ENCODE data around the gene PEAK3.

PEAK3 gene

DNA sequence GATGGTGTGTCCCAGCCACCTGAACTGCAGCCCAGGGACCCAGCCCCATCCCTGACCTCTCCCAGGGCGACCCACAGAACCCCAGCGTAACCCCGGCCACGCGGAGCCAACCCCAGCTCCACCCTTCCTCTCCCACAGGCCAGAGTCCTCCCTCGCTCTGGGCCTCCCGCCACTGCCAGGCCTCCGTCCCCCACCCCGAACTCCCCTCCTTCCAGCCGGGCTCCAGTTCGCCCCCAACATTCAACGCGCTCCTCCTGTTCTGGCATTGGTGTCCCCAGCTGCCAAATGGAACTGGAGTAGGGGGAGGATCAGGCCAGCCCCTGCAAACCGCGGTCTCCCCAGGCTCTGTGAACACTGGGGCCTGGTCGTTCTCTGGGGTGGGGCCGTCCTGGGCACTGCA lies 18.6 kb upstream of the PEAK3 start:
- no peak overlapping the region for H3K27ac ChIP-seq
- TF ChIP-seq, protein P1, sequence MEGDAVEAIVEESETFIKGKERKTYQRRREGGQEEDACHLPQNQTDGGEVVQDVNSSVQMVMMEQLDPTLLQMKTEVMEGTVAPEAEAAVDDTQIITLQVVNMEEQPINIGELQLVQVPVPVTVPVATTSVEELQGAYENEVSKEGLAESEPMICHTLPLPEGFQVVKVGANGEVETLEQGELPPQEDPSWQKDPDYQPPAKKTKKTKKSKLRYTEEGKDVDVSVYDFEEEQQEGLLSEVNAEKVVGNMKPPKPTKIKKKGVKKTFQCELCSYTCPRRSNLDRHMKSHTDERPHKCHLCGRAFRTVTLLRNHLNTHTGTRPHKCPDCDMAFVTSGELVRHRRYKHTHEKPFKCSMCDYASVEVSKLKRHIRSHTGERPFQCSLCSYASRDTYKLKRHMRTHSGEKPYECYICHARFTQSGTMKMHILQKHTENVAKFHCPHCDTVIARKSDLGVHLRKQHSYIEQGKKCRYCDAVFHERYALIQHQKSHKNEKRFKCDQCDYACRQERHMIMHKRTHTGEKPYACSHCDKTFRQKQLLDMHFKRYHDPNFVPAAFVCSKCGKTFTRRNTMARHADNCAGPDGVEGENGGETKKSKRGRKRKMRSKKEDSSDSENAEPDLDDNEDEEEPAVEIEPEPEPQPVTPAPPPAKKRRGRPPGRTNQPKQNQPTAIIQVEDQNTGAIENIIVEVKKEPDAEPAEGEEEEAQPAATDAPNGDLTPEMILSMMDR (IDR thresholded peaks at IDR 0.05) = no peak
- no peaks in the 10 kb centered on the region for H3K79me2 ChIP-seq
- H3K4me2 ChIP-seq (ENCODE audit: low read length) = no peak overlapping the region
- H3K4me1 ChIP-seq = no peaks in the 10 kb centered on the region
- no peak overlapping the region for H3K4me3 ChIP-seq (ENCODE audit: low read depth, low read length)
- H3K9ac ChIP-seq = no peak overlapping the region
- no peaks in the 10 kb centered on the region for H3K9me3 ChIP-seq (ENCODE audit: control insufficient read depth, low read length)
- H3K27me3 ChIP-seq (ENCODE audit: control insufficient read depth, insufficient read depth, low read length) = no peaks in the 10 kb centered on the region
- no peak overlapping the region for H2AFZ ChIP-seq
- no peaks in the 10 kb centered on the region for H3K36me3 ChIP-seq (ENCODE audit: control insufficient read depth, insufficient read depth, low read length)

DNA sequence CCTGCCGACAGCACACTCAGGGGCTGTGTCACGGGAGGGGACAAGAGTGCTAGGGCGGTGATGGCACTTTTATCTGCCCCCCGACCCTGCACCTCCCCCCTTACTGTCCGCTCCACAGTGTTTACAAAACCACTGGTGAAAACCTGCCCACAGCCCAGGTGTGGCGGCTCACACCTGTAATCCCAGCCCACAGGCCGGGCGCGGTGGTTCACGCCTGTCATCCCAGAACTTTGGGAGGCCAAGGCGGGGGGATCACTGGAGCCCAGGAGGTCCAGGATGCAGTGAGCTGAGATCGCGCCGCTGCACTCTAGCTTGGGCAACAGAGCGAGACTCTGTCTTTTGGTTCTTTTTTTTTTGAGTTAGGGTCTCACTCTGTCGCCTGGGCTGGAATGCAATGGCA lies 14.2 kb upstream of the PEAK3 start:
- peaks cover 6% of the 10 kb centered on the region for H3K27me3 ChIP-seq (ENCODE audit: control insufficient read depth, insufficient read depth, low read length)
- H2AFZ ChIP-seq = no peak overlapping the region

GRCh38 chr19:2294687-2295335 lies 12.8 kb upstream of the PEAK3 start:
- H3K27me3 ChIP-seq (ENCODE audit: control insufficient read depth, insufficient read depth, low read length) = peaks cover 6% of the 10 kb centered on the region
- H3K9ac ChIP-seq = no peak overlapping the region

More for the DNA sequence above, 14.2 kb upstream of the PEAK3 start:
- H3K9me3 ChIP-seq (ENCODE audit: control insufficient read depth, low read length) = no peaks in the 10 kb centered on the region
- H3K4me3 ChIP-seq (ENCODE audit: low read depth, low read length) = no peak overlapping the region
- no peak overlapping the region for H3K27ac ChIP-seq
- TF ChIP-seq, protein P1 (IDR thresholded peaks at IDR 0.05) = no peak
- no peaks in the 10 kb centered on the region for H3K36me3 ChIP-seq (ENCODE audit: control insufficient read depth, insufficient read depth, low read length)
- H3K4me2 ChIP-seq (ENCODE audit: low read length) = no peak overlapping the region
- peaks cover 3% of the 10 kb centered on the region for H3K4me1 ChIP-seq
- H3K79me2 ChIP-seq = no peaks in the 10 kb centered on the region
- no peak overlapping the region for H3K9ac ChIP-seq

DNA sequence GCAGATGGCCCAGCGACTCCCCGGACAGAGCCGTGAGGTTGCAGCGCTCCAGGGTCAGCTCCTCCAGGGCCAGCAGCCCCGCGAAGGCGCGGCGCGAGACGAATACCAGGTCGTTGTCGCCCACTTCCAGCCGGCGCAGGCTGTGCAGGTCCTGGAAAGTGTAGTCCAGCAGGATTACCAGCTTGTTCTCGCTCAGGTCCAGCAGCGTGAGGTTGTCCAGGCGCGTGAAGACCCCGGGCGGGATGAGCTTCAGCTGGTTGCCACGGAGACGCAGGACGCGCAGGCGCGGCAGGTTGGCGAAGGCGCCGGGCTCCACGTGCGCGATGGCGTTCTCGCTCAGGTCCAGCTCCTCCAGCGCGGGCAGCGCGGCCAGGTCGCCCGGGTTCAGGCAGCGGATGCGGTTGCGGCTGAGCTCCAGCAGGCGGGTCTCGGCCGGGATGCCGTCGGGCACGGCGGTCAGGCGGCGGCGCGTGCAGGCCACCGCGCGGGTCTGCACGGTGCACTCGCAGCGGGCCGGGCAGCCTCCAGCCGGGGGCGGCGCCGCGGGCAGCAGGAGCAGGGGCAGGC lies 9.3 kb upstream of the PEAK3 start:
- Histone ChIP-seq H3K27ac (no peak overlapping the region), H3K9me3 (ENCODE audit: control insufficient read depth, low read length) (no peaks in the 10 kb centered on the region), H3K27me3 (ENCODE audit: control insufficient read depth, insufficient read depth, low read length) (peaks cover 12% of the 10 kb centered on the region), H3K79me2 (no peaks in the 10 kb centered on the region), H3K9ac (no peak overlapping the region), H2AFZ (peak overlapping the region; percentile 42), H3K4me2 (ENCODE audit: low read length) (peak overlapping the region; percentile 27), H3K36me3 (ENCODE audit: control insufficient read depth, insufficient read depth, low read length) (no peaks in the 10 kb centered on the region), H3K4me3 (ENCODE audit: low read depth, low read length) (no peak overlapping the region), H3K4me1 (peaks cover 6% of the 10 kb centered on the region)
- TF ChIP-seq, protein P1 (IDR thresholded peaks at IDR 0.05) = no peak

More at GRCh38 chr19:2294687-2295335, 12.8 kb upstream of the PEAK3 start:
- H3K36me3 ChIP-seq (ENCODE audit: control insufficient read depth, insufficient read depth, low read length) = no peaks in the 10 kb centered on the region
- H3K4me1 ChIP-seq = peaks cover 6% of the 10 kb centered on the region
- no peak overlapping the region for H3K4me2 ChIP-seq (ENCODE audit: low read length)
- no peak overlapping the region for H3K4me3 ChIP-seq (ENCODE audit: low read depth, low read length)
- H2AFZ ChIP-seq = no peak overlapping the region
- H3K27ac ChIP-seq = no peak overlapping the region
- H3K9me3 ChIP-seq (ENCODE audit: control insufficient read depth, low read length) = no peaks in the 10 kb centered on the region
- TF ChIP-seq, protein P1 (IDR thresholded peaks at IDR 0.05) = no peak
- no peaks in the 10 kb centered on the region for H3K79me2 ChIP-seq
